ENCODE measurements around the gene TWSG1. TPM values are rescaled to one million over a fixed set of nuclear protein-coding genes. Genes with fewer than 3 reads are reported as not detected.

Gene TWSG1
- total RNA-seq, 1 donor from 2014 or later = 45.4 TPM

Other genes with a start within 250 kb of the TWSG1 start
- 75.1 TPM for gene NDUFV2, start 232.1 kb upstream of the TWSG1 start, total RNA-seq
- 53.5 TPM for gene ANKRD12, start 198.0 kb upstream of the TWSG1 start, total RNA-seq
- gene RALBP1, start 140.7 kb downstream of the TWSG1 start, total RNA-seq = 65.6 TPM

Measured in vagina (tissue), 1 donor.